ENCODE results near the gene CDCA7.

Gene CDCA7

DNA sequence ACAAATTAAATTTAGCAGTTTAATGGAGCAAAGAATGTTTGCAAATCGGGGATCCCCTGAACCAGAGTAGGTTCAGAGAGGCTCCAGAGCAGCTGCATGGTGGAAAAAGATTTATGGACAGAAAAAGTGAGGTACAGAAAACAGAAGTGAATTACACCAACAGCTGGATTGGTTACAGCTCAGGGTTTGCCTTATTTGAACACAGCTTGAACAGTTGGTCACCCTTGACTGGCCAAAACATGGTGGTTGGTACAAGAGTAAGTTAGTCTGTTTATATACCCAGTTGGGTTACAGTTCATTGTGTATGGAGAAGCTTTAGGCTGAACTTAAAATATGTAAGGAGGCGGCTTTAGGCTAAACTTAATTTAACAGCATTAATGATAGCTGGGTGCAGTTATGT is 5.4 kb upstream of the CDCA7 start:
- no peaks in the 10 kb centered on the region for H3K27me3 ChIP-seq (ENCODE audit: low read depth)
- in situ Hi-C loops (cut with MboI; ENCODE audit: low sequenced_read_pairs) = no loop called here

DNA sequence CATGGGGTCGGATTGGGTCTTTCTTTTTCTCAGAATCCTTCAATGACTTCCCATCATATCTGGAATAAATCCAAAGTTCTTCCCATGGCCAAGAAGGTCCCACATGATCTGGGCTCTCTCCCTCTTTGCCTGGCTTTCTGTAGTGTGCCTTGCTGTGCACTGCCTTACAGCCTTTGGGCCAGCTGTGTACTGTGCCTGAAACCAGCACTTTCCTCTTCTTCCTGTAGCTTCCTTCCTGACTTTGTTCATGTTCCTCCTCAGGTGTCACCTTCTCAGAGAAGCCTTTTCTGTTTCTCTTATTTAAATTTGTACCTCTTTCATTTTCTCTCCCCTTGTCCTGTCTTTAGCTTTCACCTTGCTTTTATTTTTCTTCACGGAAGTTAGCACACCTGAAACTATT is 4.3 kb upstream of the CDCA7 start:
- DNase-seq (ENCODE audit: low spot score in 2 of 2) = no peak
- Histone ChIP-seq H3K9me3 (peaks cover 9% of the 10 kb centered on the region), H3K27me3 (ENCODE audit: low read depth) (no peaks in the 10 kb centered on the region), H3K36me3 (replicated peaks) (no peaks in the 10 kb centered on the region; the same call in 1 of the 2 replicates), H3K4me3 (no peak overlapping the region), H3K4me1 (peaks cover 15% of the 10 kb centered on the region)
- in situ Hi-C loops (cut with MboI; ENCODE audit: low sequenced_read_pairs) = loop anchor here (25.0 kb wide), 1 partner anchor 313 kb away; no protein-coding TSS in a partner anchor

More for the DNA sequence above, 5.4 kb upstream of the CDCA7 start:
- H3K4me3 ChIP-seq = no peak overlapping the region
- H3K36me3 ChIP-seq (replicated peaks) = no peaks in the 10 kb centered on the region
- DNase-seq (ENCODE audit: low spot score in 2 of 2) = no peak
- peaks cover 9% of the 10 kb centered on the region for H3K9me3 ChIP-seq
- H3K4me1 ChIP-seq = peaks cover 15% of the 10 kb centered on the region

DNA sequence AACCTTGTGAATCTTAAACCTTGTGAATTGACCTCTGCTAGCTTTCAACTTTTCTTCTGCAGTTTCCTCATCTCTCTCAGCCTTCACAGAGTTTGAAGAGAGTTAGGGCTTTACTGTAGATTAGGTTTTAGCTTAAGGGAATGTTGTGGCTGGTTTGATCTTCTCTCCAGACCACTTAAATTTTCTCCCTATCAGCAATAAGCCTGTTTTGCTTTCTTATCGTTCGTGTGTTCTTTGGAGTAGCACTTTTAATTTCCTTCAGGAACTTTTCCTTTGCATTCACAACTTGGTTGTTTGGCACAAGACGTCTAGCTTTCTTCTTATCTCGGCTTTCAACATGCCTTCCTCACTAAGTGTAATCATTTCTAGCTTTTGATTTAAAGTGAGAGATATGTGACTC is 2.8 kb upstream of the CDCA7 start:
- Histone ChIP-seq H3K4me3 (no peak overlapping the region), H3K4me1 (peaks cover 18% of the 10 kb centered on the region), H3K36me3 (replicated peaks) (no peaks in the 10 kb centered on the region; the same call in 1 of the 2 replicates), H3K9me3 (no peaks in the 10 kb centered on the region; the same call in 1 of the 2 replicates), H3K27me3 (ENCODE audit: low read depth) (no peaks in the 10 kb centered on the region)
- no peak for DNase-seq (ENCODE audit: low spot score in 2 of 2)
- in situ Hi-C loops (cut with MboI; ENCODE audit: low sequenced_read_pairs) = loop anchor here (25.0 kb wide), 1 partner anchor 315 kb away; no protein-coding TSS in a partner anchor

DNA sequence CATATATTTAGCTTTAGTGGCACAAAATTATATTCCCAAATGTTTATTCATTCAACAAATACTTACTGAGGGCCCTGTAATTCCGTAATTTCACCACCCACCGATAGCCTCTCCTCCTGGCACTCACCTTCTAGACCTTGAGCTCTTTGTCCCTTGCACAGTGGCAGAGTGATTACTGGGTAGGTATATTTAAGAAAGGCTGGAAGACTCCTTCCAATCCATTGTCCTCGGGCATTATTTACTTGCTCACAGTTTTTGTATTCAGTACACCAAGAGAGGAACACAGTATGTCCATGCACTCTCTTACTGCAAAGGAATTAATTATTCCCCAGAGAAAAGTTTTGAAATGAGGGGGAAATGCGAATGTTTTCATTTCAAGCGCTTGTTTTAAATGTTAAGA is 1.1 kb upstream of the CDCA7 start:
- in situ Hi-C loops (cut with MboI; ENCODE audit: low sequenced_read_pairs) = loop anchor here (25.0 kb wide), 1 partner anchor 316 kb away; no protein-coding TSS in a partner anchor

GRCh38 chr2:173354073-173354581 is 545 bp upstream of the CDCA7 start:
- Histone ChIP-seq H3K27me3 (ENCODE audit: low read depth) (no peaks in the 10 kb centered on the region), H3K9me3 (no peaks in the 10 kb centered on the region), H3K4me1 (peaks cover 28% of the 10 kb centered on the region), H3K36me3 (replicated peaks) (peaks cover 11% of the 10 kb centered on the region), H3K4me3 (peak overlapping the region; percentile 82)
- in situ Hi-C loops (cut with MboI; ENCODE audit: low sequenced_read_pairs) = loop anchor here (25.0 kb wide), 1 partner anchor 317 kb away; no protein-coding TSS in a partner anchor
- peak; percentile 73 to 86 for DNase-seq (ENCODE audit: low spot score in 2 of 2)

More for the DNA sequence above, 1.1 kb upstream of the CDCA7 start:
- Histone ChIP-seq H3K27me3 (ENCODE audit: low read depth) (no peaks in the 10 kb centered on the region), H3K4me3 (peak overlapping the region; percentile 82), H3K9me3 (no peaks in the 10 kb centered on the region), H3K36me3 (replicated peaks) (peaks cover 5% of the 10 kb centered on the region), H3K4me1 (peaks cover 27% of the 10 kb centered on the region)
- DNase-seq (ENCODE audit: low spot score in 2 of 2) = peak; percentile 36 to 54

DNA sequence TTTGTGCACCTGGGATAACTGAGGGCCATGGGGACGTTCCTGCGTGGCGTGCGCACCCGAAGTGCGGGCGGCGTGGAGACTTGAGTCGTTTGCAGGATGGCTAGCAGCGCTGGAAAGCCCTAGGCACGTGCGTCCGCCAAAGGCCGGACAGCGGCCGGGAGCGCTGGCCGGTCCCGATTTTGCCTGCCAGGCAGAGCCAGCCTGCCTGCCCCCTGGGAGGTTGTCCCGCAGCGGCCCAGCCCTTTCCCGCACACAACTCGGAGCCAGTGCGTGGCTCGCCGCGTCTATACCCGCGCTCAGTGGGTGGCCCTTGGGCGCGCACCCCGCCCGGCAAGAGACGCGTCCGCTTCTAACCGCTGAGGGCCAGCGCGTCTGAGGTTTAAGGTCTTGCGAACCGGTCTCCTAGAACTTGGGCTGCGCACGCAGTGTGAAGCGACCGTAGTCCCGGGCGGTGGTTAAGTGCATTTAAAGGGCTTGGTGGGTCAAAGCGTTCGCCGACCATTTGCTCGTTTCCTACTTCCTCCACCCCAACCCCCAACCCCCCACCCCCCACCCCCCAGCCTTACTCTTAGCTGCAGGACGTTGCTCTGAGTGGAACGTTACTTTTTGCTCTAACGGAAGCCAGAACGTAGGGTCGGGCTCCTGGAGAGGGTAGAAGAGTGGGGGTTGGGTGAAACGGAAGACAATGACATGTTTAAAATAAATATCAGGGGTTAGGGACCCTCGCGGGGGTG is 627 bp downstream of the CDCA7 start:
- in situ Hi-C loops (cut with MboI; ENCODE audit: low sequenced_read_pairs) = loop anchor here (25.0 kb wide), 1 partner anchor 318 kb away; no protein-coding TSS in a partner anchor
- DNase-seq (ENCODE audit: low spot score in 2 of 2) = peak; percentile 60 to 82
- Histone ChIP-seq H3K4me3 (peak overlapping the region; percentile 82), H3K36me3 (replicated peaks) (peaks cover 22% of the 10 kb centered on the region), H3K9me3 (no peaks in the 10 kb centered on the region), H3K27me3 (ENCODE audit: low read depth) (no peaks in the 10 kb centered on the region), H3K4me1 (peaks cover 28% of the 10 kb centered on the region)

- H3K27me3 ChIP-seq (ENCODE audit: low read depth) = no peaks in the 10 kb centered on the region
- in situ Hi-C loops (cut with MboI; ENCODE audit: low sequenced_read_pairs) = loop anchor here (25.0 kb wide), 1 partner anchor 319 kb away; no protein-coding TSS in a partner anchor
- no peak for DNase-seq (ENCODE audit: low spot score in 2 of 2)
- H3K9me3 ChIP-seq = no peaks in the 10 kb centered on the region
- peaks cover 29% of the 10 kb centered on the region for H3K36me3 ChIP-seq (replicated peaks)
- H3K4me1 ChIP-seq = peaks cover 29% of the 10 kb centered on the region
- H3K4me3 ChIP-seq = peak overlapping the region; percentile 82
Observed at GRCh38 chr2:173355866-173356508, 1.3 kb downstream of the CDCA7 start.

DNA sequence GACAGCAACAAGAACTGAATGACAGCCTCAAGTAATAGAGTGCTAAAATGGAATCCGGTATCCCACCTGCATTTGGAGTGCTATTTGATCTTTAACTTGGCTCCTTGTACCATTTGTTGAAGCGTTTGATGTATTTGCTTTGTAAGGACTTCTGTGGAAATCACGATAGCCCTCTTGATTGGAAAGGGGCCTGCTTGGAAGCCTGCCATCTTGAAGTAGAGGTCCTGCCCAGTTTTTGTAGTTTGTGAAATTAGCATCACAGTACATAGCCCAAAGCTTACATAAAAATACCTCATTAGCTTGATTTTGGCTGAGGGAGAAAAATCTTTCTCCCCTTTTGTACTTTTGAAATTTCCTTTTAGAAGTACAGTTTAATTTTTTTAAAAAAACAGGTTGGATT is 2.7 kb downstream of the CDCA7 start:
- peak overlapping the region; percentile 82 for H3K4me3 ChIP-seq
- no peaks in the 10 kb centered on the region for H3K9me3 ChIP-seq
- peak; percentile 86 to 88 for DNase-seq (ENCODE audit: low spot score in 2 of 2)
- in situ Hi-C loops (cut with MboI; ENCODE audit: low sequenced_read_pairs) = loop anchor here (25.0 kb wide), 1 partner anchor 320 kb away; no protein-coding TSS in a partner anchor
- H3K36me3 ChIP-seq (replicated peaks) = peaks cover 36% of the 10 kb centered on the region
- H3K27me3 ChIP-seq (ENCODE audit: low read depth) = no peaks in the 10 kb centered on the region
- peaks cover 30% of the 10 kb centered on the region for H3K4me1 ChIP-seq

DNA sequence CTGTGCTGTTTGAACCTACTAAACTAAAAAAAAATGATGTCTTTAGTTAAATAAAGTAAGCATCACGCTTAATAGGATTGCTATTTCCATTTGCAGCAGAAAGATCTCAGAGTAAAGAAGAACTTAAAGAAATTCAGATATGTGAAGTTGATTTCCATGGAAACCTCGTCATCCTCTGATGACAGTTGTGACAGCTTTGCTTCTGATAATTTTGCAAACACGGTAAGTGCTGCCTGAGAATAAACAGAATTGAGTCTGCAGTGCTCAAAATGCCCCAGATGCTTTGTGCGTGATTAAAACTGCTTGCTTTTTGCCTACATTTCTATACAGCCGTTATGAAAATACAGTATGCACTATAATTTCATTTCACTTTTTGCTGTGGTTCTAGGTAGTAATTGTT is 3.9 kb downstream of the CDCA7 start:
- Histone ChIP-seq H3K4me1 (peaks cover 19% of the 10 kb centered on the region), H3K27me3 (ENCODE audit: low read depth) (no peaks in the 10 kb centered on the region), H3K36me3 (replicated peaks) (peaks cover 47% of the 10 kb centered on the region), H3K9me3 (no peaks in the 10 kb centered on the region), H3K4me3 (no peak overlapping the region)
- DNase-seq (ENCODE audit: low spot score in 2 of 2) = no peak
- in situ Hi-C loops (cut with MboI; ENCODE audit: low sequenced_read_pairs) = loop anchor here (25.0 kb wide), 1 partner anchor 321 kb away; no protein-coding TSS in a partner anchor

DNA sequence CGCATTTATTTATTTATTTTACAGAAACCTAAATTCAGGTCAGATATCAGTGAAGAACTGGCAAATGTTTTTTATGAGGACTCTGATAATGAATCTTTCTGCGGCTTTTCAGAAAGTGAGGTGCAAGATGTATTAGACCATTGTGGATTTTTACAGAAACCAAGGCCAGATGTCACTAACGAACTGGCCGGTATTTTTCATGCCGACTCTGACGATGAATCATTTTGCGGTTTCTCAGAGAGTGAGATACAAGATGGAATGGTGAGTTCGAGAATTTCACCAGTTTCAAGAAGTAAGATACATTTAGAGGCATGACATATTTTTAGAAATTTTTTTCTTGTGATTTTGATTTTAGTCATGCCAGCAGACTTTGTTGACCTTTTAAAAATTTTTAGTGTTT is 4.6 kb downstream of the CDCA7 start:
- Histone ChIP-seq H3K36me3 (replicated peaks) (peaks cover 53% of the 10 kb centered on the region), H3K9me3 (no peaks in the 10 kb centered on the region), H3K27me3 (ENCODE audit: low read depth) (no peaks in the 10 kb centered on the region), H3K4me3 (no peak overlapping the region), H3K4me1 (peaks cover 15% of the 10 kb centered on the region)
- no peak for DNase-seq (ENCODE audit: low spot score in 2 of 2)
- in situ Hi-C loops (cut with MboI; ENCODE audit: low sequenced_read_pairs) = loop anchor here (25.0 kb wide), 1 partner anchor 322 kb away; no protein-coding TSS in a partner anchor

- H3K9me3 ChIP-seq = no peaks in the 10 kb centered on the region
- peaks cover 64% of the 10 kb centered on the region for H3K36me3 ChIP-seq (replicated peaks)
- DNase-seq (ENCODE audit: low spot score in 2 of 2) = no peak
- no peaks in the 10 kb centered on the region; the same call in none of the 2 replicates for H3K4me1 ChIP-seq
- H3K4me3 ChIP-seq = no peak overlapping the region
- in situ Hi-C loops (cut with MboI; ENCODE audit: low sequenced_read_pairs) = loop anchor here (25.0 kb wide), 1 partner anchor 333 kb away; no protein-coding TSS in a partner anchor
- no peaks in the 10 kb centered on the region for H3K27me3 ChIP-seq (ENCODE audit: low read depth)
Observed at GRCh38 chr2:173370198-173370597, 15.5 kb downstream of the CDCA7 start.

GRCh38 chr2:173371023-173371422 is 16.4 kb downstream of the CDCA7 start:
- H3K4me3 ChIP-seq = no peak overlapping the region
- in situ Hi-C loops (cut with MboI; ENCODE audit: low sequenced_read_pairs) = loop anchor here (25.0 kb wide), 1 partner anchor 334 kb away; no protein-coding TSS in a partner anchor
- no peaks in the 10 kb centered on the region for H3K9me3 ChIP-seq
- DNase-seq (ENCODE audit: low spot score in 2 of 2) = no peak
- peaks cover 63% of the 10 kb centered on the region for H3K36me3 ChIP-seq (replicated peaks)
- peaks cover 8% of the 10 kb centered on the region for H3K4me1 ChIP-seq
- H3K27me3 ChIP-seq (ENCODE audit: low read depth) = no peaks in the 10 kb centered on the region

GRCh38 chr2:173373290-173373689 is 18.6 kb downstream of the CDCA7 start:
- peaks cover 47% of the 10 kb centered on the region for H3K36me3 ChIP-seq (replicated peaks)
- no peak for DNase-seq (ENCODE audit: low spot score in 2 of 2)
- in situ Hi-C loops (cut with MboI; ENCODE audit: low sequenced_read_pairs) = loop anchor here (25.0 kb wide), 1 partner anchor 336 kb away; no protein-coding TSS in a partner anchor
- no peaks in the 10 kb centered on the region for H3K27me3 ChIP-seq (ENCODE audit: low read depth)
- H3K9me3 ChIP-seq = no peaks in the 10 kb centered on the region
- H3K4me1 ChIP-seq = peaks cover 13% of the 10 kb centered on the region
- no peak overlapping the region for H3K4me3 ChIP-seq
